GM12864 (cell line): Measurements from ENCODE around the gene ZBTB7B.

Experiments used
- DNase-seq: peaks from one replicate; pipeline ENCODE4 v3.0.0-alpha.2; 2011; ENCODE audit warnings: low read depth
- H3K4me3 ChIP-seq: 2 replicates; pipeline ENCODE4 v1.5.1; 2011; ENCODE audit warnings: mild to moderate bottlenecking, low read depth, low read length, control low read depth
- CTCF ChIP-seq: IDR thresholded peaks from 2 replicates; pipeline ENCODE4 v1.5.1; 2011; ENCODE audit warnings: low read depth, mild to moderate bottlenecking, moderate library complexity, low read length, control low read depth, inconsistent platforms; ENCODE audit errors: missing control alignments

Gene ZBTB7B

GRCh38 chr1:155016231-155016831 lies 13.7 kb downstream of the ZBTB7B start:
- TF ChIP-seq CTCF, result no peak
- DNase-seq, result no peak
- no peak overlapping the region for H3K4me3 ChIP-seq

DNA sequence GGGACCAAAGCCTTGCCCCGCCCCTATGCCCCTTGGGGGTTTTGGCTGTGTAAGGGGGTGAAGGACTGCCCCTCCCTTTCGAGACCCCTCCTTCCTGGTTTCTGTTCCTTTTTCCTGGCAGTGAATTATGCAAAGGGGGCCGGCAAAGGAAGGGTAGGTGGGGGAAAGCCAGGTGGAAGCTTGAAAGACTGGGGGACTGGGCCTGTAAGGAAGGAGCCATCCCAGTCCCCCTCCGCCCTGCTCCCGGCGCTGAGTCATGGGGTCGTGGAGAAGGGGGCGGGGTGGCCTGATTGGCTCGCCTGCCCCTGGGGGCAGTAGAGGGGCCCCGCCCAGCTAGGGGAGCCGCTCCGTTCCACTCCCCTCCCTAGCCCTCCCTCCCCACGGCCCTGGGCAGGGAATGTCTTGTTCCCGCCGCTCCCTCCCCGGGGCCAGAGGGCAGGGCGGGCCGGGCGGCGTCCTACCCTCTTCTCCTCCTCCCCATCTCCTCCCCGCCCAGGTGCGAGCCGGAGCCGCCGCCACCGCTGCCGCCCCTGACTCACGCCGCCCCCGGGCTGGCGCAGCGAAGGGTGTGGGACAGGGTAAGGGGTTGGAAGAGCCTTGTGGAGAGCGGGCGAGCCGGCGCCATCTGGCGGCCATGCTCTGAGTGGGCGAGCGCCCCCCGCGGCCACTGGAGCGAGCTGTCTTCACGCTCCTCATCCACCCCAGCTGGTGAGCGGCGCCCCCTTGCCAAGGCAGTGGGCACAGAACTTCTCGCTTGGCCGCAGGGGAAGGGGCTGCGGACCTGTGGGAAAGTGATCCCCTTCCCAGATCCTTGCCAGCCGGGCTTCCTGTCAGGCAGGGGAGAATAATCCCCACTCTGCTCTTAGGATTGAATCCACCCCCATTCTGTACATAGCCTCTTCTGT lies 14.7 kb downstream of the ZBTB7B start:
- no peak for DNase-seq
- peak; percentile 100 for TF ChIP-seq CTCF
- H3K4me3 ChIP-seq, result peak overlapping the region; percentile 46

DNA sequence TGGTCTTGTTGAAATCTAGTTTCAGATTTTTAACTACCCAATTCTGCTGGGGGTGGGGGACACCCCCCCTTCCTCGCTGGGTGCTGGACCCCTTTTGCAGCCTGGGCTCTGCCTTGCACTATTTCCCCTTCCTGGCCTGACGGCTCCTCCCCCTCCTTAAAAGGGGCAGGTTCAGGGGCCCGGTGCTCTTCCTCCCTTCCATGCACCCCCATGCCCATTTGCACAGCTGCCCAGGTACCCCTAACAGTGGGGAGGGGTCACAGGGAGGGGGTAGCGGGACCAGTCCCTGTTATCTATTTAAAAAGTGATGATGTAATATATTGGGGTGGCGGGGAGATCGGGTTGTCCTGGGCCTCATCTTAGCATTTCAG lies 15.3 kb downstream of the ZBTB7B start:
- H3K4me3 ChIP-seq, result peak overlapping the region; percentile 46
- TF ChIP-seq CTCF, result no peak
- DNase-seq, result no peak

GRCh38 chr1:155018617-155019348 lies 16.2 kb downstream of the ZBTB7B start:
- DNase-seq, result no peak
- TF ChIP-seq CTCF, result no peak
- H3K4me3 ChIP-seq, result no peak overlapping the region

DNA sequence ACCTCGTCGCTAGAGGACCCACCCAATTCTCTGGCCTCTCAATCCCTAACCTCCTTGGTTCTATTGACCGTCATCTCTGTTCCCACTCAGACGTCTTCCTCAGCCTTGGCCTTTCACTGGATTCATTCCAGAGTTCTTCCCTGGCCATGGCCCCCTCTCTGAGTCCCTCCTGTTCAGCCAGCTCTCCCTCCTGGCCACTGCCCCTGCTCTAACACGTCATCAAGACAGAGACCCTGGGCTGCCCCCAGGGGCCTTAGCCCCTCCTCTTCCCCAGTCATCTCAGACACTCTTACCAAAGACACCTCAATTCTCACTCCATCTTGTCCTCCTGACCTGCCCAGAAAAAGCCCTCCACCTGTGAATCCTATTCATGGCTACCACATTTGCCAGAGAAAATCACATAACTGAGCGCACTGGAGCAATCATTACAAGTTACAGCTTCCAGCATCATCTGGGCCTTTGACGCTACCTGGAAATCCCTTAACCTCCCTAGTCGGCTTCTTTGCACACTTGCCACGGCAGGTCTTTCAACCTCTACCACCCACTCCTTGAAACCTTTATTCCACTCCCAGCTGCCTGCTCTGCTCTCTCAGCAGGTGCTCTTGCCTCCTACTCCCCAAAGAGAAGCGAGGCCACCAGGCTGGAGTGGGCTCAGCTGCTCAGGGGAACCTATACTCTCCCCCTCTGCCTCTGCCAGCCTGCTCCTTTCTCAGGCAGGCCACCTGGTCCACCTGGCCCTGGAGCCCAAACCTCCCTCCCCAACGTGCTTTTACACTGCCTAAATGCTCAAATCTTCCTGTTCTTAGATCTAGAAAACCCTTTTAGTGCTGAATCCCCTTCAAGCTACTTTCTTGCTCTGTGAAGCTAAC lies 17.0 kb downstream of the ZBTB7B start:
- no peak for TF ChIP-seq CTCF
- no peak for DNase-seq
- H3K4me3 ChIP-seq, result no peak overlapping the region

GRCh38 chr1:155022136-155022926 lies 19.7 kb downstream of the ZBTB7B start:
- TF ChIP-seq CTCF, result no peak
- H3K4me3 ChIP-seq, result no peak overlapping the region
- DNase-seq, result no peak
